HG03175 (cell line): ENCODE data around the gene CASP2.
"Not testable (repeated sequence)": the region's sequence is repeated elsewhere in the genome, so short reads cannot be mapped to it uniquely, and the experiment has no call there.

ENCODE experiments used
- ATAC-seq: cut with Tn5 transposase; IDR thresholded peaks from one replicate; pipeline ENCODE4 v1.9.1; 2021; ENCODE audit warnings: mild to moderate bottlenecking, moderate library complexity; ENCODE audit not compliant: unreplicated experiment

The CASP2 gene

DNA sequence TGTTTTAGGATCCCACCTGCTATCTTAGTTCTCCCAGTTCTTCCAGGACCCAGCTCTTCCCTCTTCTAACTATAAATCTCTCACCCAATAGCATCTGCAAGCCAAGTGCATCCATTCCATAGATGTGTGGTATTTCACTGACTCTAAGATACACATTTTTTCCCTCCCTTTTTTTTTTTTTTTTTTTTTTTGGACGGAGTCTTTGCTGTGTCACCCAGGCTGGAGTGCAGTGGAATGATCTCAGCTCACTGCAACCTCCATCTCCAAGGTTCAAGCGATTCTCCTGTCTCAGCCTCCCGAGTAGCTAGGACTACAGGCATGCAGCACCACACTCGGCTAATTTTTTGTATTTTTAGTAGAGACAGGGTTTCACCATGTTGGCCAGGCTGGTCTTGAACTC is 1.7 kb downstream of the CASP2 start:
- not testable (repeated sequence) for ATAC-seq

DNA sequence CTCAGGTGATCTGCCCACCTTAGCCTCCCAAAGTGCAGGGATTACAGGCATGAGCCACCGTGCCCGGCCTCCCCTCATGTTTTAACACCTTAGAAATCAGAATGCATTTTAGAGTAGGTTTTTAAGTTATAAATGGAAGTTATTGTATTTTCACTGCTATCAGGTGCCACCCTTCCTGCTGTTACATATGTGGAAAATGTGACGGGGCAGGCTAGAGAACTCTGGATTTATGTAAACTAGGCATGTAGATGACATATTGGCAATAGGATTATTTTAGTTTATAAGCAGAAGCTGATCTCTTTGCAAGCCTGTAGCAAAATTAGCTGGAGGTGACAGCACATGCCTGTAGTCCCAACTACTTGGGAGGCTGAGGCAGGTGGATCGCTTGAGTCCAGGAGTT is 2.1 kb downstream of the CASP2 start:
- no peak for ATAC-seq

DNA sequence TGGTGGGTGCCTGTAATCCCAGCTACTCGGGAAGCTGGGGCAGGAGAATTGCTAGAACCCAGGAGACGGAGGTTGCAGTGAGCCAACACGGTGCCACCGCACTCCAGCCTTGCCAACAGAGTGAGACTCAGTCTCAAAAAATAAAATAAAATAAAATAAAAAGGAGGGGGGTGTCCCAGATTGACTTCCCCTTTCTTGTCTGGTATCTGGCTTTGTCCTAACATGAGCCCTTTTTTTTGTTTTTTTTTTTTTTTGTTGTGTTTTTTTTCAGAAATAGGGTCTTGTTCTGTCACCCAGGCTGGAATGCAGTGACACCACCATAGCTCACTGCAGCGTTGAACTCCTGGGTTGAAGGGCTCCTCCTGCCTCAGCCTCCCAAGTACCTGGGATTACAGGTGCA is 4.7 kb downstream of the CASP2 start:
- no peak for ATAC-seq

DNA sequence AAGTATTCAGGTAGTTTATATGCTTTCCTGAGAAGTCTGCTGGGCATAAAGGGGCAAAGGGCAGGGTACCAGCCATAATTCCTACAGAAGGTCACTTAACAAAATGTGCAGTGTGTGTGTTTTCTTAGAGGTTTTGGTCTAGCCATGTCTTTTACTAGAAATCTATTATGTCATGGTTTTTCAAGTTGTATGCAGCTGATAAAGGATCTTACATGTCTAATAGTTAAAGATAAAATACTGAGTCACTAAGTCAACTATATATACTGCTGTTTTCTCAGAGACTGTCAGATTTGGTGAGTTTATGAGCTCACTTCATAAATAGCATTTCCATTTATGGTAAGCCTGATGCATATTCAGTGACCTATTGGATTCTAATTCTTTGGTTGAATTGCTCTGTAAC is 7.7 kb downstream of the CASP2 start:
- ATAC-seq = no peak

DNA sequence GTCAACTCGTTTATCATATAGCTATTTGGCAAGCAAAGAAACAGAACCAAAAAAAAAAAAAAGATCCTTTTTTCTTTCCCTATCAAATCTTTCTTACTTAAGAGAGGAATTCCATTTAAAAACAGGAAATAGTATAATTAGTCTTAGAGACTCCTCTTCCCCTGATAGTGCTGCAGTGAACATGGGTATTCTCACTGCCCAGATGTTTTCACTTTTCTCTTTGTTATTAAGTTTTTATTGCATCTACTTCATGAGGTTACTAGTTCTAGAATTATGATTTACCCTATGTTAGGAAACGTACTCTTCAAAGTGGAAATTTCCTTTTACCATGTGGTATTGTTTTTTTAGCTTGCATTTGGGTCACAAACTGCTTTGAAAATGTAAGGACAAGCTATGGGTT is 8.5 kb downstream of the CASP2 start:
- no peak for ATAC-seq

DNA sequence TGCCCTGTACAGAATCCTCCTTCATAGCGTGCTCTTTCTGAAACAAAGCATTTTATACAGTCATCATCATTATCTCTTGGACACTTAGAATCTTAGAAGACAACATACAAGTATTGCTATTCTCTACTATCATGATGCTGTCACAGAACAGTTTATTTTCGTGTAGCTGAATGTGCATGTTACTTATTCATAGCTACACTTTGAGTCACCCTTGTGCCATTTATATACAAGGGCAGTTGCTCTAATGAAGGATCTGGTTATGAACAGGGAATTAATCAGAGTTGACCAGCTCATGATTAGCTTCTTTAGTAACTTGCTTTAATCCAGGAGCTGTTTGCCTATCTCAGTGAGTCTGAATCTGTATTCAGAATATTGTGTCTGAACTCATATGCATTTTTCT is 11.2 kb downstream of the CASP2 start:
- ATAC-seq = no peak

DNA sequence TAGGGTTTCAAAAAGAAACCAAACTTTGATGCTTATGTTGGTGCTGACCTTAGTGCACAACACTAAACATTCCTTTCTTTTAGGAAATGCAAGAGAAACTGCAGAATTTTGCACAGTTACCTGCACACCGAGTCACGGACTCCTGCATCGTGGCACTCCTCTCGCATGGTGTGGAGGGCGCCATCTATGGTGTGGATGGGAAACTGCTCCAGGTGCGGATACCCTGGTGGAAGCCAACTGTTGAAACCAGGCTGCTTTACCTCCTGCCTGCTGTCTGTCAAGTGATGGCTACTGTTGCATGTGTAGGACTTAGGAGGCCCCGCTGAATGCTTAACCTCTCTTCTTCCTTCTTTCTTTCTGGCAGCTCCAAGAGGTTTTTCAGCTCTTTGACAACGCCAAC is 11.7 kb downstream of the CASP2 start:
- peak; percentile 63 for ATAC-seq

DNA sequence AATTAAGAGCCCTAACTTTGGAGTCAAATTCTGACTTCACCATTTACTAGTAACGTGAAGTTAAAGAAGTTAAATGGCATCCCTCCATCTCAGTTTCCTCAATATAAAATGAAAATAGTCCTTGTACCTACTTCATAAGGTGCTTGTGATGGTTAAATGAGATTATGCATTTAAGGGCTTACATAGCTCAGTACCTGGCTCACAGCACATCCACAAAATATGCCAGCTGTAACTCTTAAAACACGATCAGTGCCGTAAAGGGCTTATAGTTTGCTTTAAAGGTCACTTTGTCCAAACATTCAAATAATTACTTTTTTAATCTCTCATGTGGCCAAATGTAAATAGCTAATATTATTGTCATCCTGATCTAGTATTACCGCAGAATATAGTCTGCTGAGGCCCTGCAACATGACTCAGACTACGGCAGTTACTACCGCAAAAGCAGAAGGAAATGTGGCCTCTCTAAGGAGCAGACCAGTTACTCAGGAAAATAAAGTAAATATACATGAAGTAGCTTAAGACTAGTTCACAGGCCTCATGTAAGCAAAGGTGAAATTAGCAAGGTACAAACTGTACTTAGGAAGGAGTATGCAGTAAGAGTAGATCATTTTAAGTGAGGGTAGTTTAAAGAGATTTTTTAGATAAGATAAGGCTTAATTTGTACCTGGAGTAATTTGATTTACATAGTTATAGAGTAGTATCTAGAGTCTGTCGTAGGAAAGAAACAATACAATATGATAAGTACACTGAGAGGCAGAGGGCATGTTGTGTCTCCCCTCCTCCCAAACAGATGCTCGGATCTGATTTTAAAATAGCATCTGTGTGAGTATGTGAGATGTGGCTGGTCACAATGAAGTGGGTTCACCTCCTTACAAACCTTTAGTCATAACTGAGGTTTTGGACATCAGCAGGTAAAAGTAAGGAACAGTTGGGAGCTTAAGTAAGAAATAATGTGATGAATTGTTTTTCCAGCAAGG is 13.1 kb downstream of the CASP2 start:
- no peak for ATAC-seq

DNA sequence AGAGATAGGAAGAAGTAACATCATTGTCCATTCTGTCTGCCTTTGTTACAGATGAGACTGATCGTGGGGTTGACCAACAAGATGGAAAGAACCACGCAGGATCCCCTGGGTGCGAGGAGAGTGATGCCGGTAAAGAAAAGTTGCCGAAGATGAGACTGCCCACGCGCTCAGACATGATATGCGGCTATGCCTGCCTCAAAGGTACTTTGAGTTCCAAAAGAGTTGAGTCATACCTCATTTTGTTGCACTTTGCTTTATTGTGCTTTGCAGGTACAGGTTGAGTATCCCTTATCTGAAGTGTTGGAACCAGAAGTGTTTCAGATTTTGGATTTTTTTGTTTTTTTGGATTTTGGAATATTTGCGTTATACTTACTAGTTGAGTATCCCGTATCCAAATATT is 15.6 kb downstream of the CASP2 start:
- no peak for ATAC-seq

DNA sequence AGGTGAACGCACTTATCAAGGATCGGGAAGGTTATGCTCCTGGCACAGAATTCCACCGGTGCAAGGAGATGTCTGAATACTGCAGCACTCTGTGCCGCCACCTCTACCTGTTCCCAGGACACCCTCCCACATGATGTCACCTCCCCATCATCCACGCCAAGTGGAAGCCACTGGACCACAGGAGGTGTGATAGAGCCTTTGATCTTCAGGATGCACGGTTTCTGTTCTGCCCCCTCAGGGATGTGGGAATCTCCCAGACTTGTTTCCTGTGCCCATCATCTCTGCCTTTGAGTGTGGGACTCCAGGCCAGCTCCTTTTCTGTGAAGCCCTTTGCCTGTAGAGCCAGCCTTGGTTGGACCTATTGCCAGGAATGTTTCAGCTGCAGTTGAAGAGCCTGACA is 16.8 kb downstream of the CASP2 start:
- ATAC-seq = no peak

DNA sequence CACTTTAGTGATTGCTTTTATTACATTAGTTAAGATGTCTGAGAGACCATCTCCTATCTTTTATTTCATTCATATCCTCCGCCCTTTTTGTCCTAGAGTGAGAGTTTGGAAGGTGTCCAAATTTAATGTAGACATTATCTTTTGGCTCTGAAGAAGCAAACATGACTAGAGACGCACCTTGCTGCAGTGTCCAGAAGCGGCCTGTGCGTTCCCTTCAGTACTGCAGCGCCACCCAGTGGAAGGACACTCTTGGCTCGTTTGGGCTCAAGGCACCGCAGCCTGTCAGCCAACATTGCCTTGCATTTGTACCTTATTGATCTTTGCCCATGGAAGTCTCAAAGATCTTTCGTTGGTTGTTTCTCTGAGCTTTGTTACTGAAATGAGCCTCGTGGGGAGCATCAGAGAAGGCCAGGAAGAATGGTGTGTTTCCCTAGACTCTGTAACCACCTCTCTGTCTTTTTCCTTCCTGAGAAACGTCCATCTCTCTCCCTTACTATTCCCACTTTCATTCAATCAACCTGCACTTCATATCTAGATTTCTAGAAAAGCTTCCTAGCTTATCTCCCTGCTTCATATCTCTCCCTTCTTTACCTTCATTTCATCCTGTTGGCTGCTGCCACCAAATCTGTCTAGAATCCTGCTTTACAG is 17.4 kb downstream of the CASP2 start:
- no peak for ATAC-seq

DNA sequence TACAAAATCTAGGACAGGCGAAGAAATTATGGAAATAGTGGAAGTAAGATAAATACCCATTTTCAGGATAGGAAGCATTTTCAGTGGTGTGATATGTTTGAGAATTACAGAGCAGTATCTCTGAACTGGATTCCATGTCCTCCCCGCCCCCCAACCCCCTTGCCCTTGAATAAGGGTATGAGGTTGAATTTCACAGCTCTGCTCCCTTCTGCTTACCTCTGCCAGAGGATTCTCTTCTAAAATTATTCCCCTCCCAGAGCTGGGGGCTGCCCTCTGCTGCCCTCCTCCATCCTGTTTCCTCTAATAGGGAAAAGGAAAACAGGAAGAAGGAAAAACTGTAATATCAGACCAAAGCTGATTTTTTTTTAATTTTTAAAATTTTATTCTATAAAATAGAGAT is 20.5 kb downstream of the CASP2 start:
- no peak for ATAC-seq

DNA sequence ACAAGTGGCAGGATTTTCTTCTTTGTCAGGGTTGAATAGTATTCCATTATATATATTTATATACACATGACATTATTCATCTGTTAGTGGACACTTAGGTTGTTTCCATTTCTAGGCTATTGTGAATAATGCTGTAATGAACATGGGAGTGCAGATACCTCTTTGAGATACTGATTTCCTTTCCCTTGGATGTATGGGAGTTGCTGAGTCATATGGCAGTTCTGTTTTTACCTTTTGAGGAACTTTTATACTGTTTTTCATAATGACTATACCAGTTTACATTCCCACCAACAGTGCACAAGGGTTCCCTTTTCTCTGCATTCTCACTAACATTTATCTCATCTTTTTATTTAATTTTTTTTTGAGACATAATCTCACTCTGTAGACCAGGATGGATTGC is 26.0 kb downstream of the CASP2 start:
- no peak for ATAC-seq

DNA sequence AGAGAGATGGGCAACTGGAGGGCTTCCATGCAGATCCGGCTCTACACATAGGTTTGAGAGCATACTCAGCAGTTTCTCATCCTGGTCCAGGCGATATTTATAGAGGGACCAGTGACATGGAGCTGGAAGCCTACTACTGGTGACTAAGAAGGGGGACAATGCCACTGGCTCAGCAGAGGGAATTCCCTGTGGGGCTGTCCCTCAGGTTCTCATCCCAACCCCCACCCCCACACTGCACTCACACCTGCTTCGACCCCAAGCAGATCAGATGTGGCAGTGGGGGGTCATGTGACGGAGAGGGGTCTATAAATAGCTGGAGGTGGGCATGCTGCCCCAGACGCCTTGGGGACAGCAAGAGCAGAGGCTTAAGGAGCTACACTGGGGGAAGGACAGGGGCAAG is 27.6 kb downstream of the CASP2 start, which contains the start of gene CLCN1:
TSS of gene CLCN1 (plus strand) at position 336 of the 400 bp plus-strand sequence. CDS start 102 bp downstream, outside the sequence.
- no peak for ATAC-seq

DNA sequence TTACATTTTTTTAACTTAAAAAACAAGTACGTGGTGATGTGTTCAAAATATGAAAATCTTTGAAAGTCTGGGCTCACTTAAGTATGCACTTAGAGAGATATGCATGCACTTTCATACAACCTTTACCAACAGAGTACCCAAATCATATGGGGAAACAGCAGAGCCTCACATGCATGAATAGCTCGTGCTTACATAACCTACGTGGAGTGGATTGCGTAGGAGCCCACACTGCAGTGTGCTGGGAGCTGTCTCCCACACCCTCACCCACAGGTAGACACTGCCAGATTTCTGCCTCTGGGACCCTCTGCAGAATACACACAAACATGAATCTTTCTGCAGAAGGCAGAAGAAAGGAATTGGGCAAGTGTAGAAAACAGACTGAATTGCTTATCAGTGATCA is 28.3 kb downstream of the CASP2 start:
- no peak for ATAC-seq

DNA sequence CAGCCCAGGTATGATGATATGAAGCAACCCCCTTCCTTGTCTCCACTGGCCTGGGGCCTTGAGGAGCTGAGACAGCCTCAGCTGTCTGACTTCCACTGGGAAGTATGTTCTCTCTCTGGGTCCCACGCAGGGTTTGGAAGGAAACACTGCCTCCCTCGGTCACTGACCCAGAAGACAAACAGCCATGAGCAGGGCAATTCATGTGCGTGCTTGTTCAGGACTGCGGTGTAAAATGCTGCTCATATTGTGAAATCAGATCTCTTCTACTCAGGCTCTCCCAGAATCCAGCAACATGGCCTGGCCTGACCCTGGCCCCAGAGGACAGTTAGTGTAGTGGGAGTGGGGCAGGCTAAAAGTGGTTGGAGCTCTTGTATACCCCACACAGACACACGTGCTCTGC is 30.5 kb downstream of the CASP2 start:
- ATAC-seq = no peak

DNA sequence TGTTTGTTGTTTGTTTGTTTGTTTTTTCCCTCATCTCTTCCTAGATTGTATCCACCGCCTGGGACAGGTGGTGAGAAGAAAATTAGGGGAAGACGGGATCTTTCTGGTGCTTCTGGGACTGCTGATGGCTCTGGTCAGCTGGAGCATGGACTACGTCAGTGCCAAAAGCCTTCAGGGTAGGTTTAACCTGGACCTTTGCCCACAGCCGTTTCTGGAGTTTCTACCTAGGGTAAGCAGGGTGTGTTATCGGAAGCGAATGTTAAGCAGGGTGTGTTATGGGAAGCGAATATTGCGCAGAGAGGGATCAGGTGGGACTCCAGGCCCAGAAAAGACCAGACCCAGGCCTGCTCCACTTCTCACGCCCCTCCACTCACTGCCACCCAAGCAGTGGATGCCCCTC is 32.5 kb downstream of the CASP2 start:
- ATAC-seq = no peak

DNA sequence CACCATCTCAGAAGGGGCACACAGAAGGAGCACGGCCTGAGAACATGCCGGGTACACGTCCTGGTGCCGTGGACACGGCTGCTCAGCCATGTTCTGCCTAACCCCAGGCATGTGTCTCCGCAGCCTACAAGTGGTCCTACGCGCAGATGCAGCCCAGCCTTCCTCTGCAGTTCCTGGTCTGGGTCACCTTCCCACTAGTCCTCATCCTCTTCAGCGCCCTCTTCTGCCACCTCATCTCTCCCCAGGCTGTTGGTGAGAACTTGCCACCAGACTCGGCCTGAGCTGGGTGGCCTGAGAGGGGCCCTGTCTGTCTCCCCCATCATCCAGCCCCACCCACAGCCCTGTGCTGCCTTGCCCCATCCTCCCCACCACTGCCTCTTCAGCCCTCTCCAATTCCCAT is 33.1 kb downstream of the CASP2 start:
- ATAC-seq = no peak

DNA sequence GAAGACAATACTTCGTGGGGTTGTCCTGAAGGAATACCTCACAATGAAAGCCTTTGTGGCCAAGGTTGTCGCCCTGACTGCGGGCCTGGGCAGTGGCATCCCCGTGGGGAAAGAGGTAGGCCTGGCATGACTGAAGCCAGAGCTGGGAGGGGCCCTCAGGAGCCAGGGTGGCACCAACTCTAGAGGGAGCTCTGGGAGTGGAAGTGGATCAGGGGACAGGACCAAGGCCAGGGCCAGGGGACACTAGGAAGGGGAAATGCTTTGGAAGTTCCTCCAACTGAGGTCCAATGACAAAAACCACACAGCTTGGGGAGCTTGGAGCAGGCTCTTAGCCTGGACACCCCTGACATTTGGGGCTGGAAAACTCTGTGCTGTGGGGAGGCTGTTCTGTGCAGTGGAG is 33.6 kb downstream of the CASP2 start:
- ATAC-seq = no peak

DNA sequence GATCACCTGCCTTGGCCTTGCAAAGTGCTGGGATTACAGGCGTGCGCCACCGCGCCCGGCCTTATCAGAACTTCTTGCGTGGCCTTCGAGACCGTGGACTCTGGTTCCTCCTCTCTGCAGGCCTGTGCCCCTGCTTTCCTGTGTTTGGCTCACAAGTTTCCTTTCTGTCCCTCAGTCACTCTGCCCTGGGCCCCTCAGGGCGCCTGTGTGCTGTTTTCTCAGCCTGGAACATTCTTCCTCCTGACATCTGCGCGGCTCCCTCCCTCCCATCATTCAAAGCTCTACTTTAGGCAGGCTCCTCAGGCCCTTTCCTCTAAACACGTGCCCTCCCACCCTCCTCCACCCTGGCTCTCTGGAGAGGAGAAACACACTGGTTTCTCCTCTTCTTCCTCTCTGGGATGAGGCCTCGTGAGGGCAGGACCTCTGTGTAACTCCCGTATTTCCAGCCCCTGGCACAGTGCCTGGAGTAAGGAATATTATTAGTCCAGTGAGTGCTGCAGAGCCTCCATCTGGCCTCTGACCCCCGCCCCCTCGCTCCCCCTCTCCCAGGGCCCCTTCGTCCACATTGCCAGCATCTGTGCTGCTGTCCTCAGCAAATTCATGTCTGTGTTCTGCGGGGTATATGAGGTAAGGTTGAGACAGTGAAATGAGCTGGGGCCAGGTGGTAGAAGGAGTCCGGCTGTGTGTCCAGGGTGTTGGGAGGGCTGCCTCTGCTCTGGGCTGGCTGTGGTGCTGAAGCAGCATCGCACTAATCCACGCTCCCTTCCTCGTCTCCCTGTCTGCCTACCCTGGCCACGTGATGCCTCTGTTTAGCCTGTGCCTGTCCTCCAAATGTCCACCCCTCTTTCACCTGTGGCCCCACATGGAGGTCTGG is 34.8 kb downstream of the CASP2 start:
- ATAC-seq = no peak

DNA sequence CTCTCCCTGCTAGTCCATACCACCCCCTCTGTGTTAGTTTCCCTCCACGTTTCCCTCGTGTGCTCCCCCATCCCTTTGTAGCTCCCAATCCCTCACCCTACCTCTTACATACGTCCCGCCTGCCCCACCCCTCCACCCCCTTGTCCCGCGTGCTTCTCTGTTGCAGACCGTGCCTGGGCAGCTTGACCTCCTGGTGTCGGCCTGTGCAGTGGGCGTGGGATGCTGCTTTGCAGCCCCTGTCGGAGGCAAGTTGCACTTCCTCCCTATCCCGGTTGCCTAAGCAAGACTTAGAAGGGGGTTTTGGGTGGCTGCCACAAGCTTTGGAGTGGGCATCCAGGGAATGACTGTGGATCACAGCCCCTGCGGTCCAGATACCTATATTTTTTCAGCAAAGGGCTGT is 35.5 kb downstream of the CASP2 start:
- no peak for ATAC-seq
